Activated B cell treated with CpG ODN at 0.5 μM for 24 hours (primary cell): ENCODE results near the gene CACNA1B. TPM values are rescaled to one million over a fixed set of nuclear protein-coding genes. Genes with fewer than 3 reads are reported as not detected.

Source experiments
- ATAC-seq: fragments of 200-7000 bp; cut with Tn5 transposase; one replicate; pipeline ENCODE4 v1.10.0; 2021; ENCODE audit warnings: low read depth, mild to moderate bottlenecking, moderate library complexity
- CTCF ChIA-PET: fragments of 350-600 bp; sonication (Branson Sonifier 250); formaldehyde crosslinking; loops from one replicate; lab custom pipeline; 2021; ENCODE audit warnings: antibody characterized with exemption; lab: Charles Lee
- POLR2A ChIA-PET: fragments of 350-600 bp; sonication (Branson Sonifier 250); formaldehyde crosslinking; loops from one replicate; lab custom pipeline; 2021; ENCODE audit warnings: antibody characterized with exemption; lab: Charles Lee
- DNase-seq: peaks from one replicate; pipeline ENCODE4 v3.0.0; 2022
- H3K27ac Mint-ChIP-seq: one replicate; pipeline ENCODE4 v1.8.0; 2020; ENCODE audit warnings: mixed read lengths
- H3K27me3 Mint-ChIP-seq: one replicate; pipeline ENCODE4 v1.8.0; 2021; ENCODE audit warnings: mixed read lengths
- H3K36me3 Mint-ChIP-seq: one replicate; pipeline ENCODE4 v1.8.0; 2021; ENCODE audit warnings: low read depth, mixed read lengths
- H3K4me1 Mint-ChIP-seq: one replicate; pipeline ENCODE4 v1.8.0; 2021; ENCODE audit warnings: mixed read lengths
- H3K4me3 Mint-ChIP-seq: one replicate; pipeline ENCODE4 v1.8.0; 2020; ENCODE audit warnings: mild to moderate bottlenecking, mixed read lengths
- H3K9me3 Mint-ChIP-seq: one replicate; pipeline ENCODE4 v1.8.0; 2020; ENCODE audit warnings: mixed read lengths
- intact Hi-C: fragments of 100-400 bp; cut with micrococcal nuclease; formaldehyde crosslinking; loops from one replicate; pipeline ENCODE4 v1.15.1; 2024
- total RNA-seq: library from RNA; stranded (reverse); gene quantifications from 2 replicates; pipeline ENCODE4 v1.2.3, GENCODE V29; 2022
- TF ChIP-seq, protein P1 (sequence below): fragments of 200-600 bp; IDR thresholded peaks from one replicate; pipeline ENCODE4 v1.8.0; 2022; ENCODE audit warnings: antibody characterized with exemption, mild to moderate bottlenecking

CACNA1B gene
- total RNA-seq, 1 donor from 2014 or later: 1.5 TPM

DNA sequence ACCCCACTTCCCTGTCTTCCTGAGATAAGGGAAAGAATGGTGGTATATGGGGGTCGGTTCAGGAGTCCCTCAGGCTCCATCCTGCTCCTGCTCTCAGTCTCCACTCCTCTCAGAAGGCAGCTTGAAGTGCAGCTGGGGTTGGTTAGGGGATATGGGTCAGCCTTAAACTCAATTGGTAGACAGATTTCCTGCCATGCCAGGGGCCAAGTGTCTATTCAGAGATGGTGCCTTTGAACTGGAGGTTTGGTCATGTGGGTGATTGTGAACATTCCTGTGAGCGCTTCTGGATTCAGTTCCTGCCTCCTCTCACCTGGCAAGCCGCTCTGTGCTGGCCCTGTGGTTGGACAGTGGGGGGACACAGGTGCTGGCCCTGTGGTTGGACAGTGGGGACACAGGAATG lies 35.1 kb downstream of the CACNA1B start:
- ChIA-PET POLR2A (no interaction called here), CTCF (no interaction called here)
- TF ChIP-seq, protein P1, sequence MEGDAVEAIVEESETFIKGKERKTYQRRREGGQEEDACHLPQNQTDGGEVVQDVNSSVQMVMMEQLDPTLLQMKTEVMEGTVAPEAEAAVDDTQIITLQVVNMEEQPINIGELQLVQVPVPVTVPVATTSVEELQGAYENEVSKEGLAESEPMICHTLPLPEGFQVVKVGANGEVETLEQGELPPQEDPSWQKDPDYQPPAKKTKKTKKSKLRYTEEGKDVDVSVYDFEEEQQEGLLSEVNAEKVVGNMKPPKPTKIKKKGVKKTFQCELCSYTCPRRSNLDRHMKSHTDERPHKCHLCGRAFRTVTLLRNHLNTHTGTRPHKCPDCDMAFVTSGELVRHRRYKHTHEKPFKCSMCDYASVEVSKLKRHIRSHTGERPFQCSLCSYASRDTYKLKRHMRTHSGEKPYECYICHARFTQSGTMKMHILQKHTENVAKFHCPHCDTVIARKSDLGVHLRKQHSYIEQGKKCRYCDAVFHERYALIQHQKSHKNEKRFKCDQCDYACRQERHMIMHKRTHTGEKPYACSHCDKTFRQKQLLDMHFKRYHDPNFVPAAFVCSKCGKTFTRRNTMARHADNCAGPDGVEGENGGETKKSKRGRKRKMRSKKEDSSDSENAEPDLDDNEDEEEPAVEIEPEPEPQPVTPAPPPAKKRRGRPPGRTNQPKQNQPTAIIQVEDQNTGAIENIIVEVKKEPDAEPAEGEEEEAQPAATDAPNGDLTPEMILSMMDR: no peak
- ATAC-seq (no peak), DNase-seq (no peak)
- Mint-ChIP-seq H3K4me1 (no peaks in the 10 kb centered on the region), H3K27ac (no peak overlapping the region), H3K9me3 (no peaks in the 10 kb centered on the region), H3K36me3 (no peaks in the 10 kb centered on the region), H3K4me3 (no peak overlapping the region), H3K27me3 (peaks cover 14% of the 10 kb centered on the region)
- intact Hi-C loops: no loop called here

DNA sequence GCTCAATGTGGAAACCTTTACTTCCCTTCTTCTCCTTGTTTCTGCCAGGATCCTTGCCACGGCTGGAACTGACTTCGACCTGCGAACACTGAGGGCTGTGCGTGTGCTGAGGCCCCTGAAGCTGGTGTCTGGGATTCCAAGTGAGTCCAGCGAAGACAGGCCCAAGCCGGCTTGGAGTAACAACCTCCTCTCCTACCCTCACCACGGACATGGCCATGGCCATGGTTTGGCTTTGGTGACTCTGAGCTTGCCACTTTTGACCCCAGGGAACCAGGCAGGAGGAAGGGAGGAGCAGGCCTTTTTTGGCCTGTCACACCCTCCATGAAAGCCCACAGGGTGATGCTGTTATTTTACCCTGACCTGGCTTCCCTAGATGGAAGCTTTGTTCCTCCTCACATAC lies 35.5 kb downstream of the CACNA1B start:
- intact Hi-C loops: no loop called here
- Mint-ChIP-seq H3K4me3 (no peak overlapping the region), H3K9me3 (no peaks in the 10 kb centered on the region), H3K27me3 (peaks cover 14% of the 10 kb centered on the region), H3K4me1 (no peaks in the 10 kb centered on the region), H3K27ac (no peak overlapping the region), H3K36me3 (no peaks in the 10 kb centered on the region)
- ChIA-PET CTCF (no interaction called here), POLR2A (no interaction called here)
- TF ChIP-seq, protein P1: no peak
- no peak for ATAC-seq
- no peak for DNase-seq

DNA sequence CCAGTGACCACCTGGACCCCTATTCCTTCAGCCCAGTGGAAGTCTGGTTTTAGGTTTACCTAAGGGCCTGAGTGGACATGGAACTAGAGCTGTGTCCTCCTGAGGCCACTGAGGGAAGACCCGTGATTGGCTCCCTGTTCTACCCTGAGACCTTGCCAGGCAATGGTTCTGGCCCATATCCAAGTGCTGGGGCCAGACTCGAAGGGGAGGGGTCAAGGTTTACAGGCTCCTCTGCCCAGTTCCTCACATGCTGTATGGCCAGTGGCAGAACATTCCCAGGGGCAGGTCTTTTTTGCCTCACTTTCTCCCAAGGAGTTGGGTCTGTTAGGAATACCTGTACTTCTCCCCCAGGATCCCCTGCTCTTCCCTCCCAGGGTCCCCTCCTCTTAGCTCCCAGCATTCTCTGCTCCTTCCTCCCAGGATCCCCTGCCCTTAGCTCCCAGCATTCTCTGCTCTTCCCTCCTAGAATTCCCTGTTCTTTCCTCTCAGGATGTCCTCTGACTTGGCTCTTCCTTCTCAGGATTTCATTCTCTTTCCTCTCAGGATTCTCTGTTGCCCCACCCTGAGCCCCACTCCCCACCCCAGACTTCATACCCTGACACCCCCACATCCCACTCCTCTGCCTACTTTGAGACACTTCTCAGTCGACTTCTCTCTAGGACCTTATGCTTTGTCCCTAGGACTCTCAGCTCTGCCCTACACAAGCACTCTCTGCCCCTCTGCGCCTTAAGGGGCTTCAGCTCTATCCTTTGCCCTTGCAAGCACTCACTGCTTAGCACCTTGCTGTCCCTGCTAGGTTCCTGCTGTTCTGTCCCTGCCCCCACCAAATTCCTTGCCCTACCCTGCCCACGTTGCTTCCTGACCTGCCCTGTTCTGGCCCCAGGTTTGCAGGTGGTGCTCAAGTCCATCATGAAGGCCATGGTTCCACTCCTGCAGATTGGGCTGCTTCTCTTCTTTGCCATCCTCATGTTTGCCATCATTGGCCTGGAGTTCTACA lies 36.5 kb downstream of the CACNA1B start:
- TF ChIP-seq, protein P1: no peak
- Mint-ChIP-seq H3K36me3 (no peaks in the 10 kb centered on the region), H3K27ac (no peak overlapping the region), H3K4me1 (no peaks in the 10 kb centered on the region), H3K4me3 (no peak overlapping the region), H3K27me3 (peaks cover 14% of the 10 kb centered on the region), H3K9me3 (no peaks in the 10 kb centered on the region)
- POLR2A ChIA-PET: no interaction called here
- no peak for ATAC-seq
- CTCF ChIA-PET: no interaction called here
- intact Hi-C loops: no loop called here
- no peak for DNase-seq

DNA sequence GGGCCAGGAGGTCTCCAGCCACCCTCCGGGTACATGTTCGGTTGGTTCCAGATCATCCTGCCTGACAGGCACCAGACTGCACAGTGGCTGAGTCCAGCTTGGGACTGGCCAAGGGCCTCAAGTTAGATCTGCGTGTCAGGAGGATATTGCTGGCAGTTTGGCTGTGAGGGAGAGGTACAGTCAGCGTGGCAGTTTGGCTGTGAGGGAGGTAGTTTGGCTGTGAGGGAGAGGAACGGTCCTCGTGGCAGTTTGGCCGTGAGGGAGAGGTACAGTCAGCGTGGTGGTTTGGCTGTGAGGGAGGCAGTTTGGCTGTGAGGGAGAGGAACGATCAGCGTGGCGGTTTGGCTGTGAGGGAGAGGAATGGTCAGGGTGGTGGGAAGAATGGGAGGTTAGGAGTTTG lies 39.0 kb downstream of the CACNA1B start:
- intact Hi-C loops: no loop called here
- H3K4me1 Mint-ChIP-seq: no peaks in the 10 kb centered on the region
- TF ChIP-seq, protein P1: no peak
- CTCF ChIA-PET: no interaction called here
- H3K36me3 Mint-ChIP-seq: no peaks in the 10 kb centered on the region
- DNase-seq (no peak), ATAC-seq (no peak)
- peaks cover 15% of the 10 kb centered on the region for H3K27me3 Mint-ChIP-seq
- no peak overlapping the region for H3K27ac Mint-ChIP-seq
- POLR2A ChIA-PET: no interaction called here
- H3K9me3 Mint-ChIP-seq: no peaks in the 10 kb centered on the region
- H3K4me3 Mint-ChIP-seq: no peak overlapping the region

DNA sequence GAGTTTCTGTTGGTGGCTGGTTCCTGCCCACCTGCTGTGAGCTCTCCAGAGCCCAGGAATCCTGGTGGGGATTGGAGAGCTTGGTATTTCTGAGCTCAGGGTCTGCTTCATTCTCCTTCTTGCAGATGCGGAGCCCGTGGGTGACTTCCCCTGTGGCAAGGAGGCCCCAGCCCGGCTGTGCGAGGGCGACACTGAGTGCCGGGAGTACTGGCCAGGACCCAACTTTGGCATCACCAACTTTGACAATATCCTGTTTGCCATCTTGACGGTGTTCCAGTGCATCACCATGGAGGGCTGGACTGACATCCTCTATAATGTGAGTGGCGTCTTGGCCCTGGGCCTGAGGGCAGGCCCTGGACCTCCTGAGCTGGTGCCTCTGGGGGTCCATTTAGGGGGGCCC lies 39.5 kb downstream of the CACNA1B start:
- no peaks in the 10 kb centered on the region for H3K4me1 Mint-ChIP-seq
- DNase-seq (no peak), ATAC-seq (no peak)
- peaks cover 12% of the 10 kb centered on the region for H3K27me3 Mint-ChIP-seq
- ChIA-PET POLR2A (no interaction called here), CTCF (no interaction called here)
- no peaks in the 10 kb centered on the region for H3K36me3 Mint-ChIP-seq
- intact Hi-C loops: no loop called here
- TF ChIP-seq, protein P1: no peak
- H3K9me3 Mint-ChIP-seq: no peaks in the 10 kb centered on the region
- H3K4me3 Mint-ChIP-seq: no peak overlapping the region
- H3K27ac Mint-ChIP-seq: no peak overlapping the region
